NCI-H128 (cell line): ENCODE results near the gene ABLIM1.

Experiments used
- DNase-seq: peaks from one replicate; lab custom pipeline; 2025; ENCODE audit not compliant: unreplicated experiment; lab: John Stamatoyannopoulos, UW

ABLIM1 gene

GRCh38 chr10:114648368-114648767 lies 9.7 kb downstream of the ABLIM1 start:
- no peak for DNase-seq

- DNase-seq: no peak
These were observed 10.4 kb downstream of the ABLIM1 start for GRCh38 chr10:114647545-114648138.

GRCh38 chr10:114646426-114646825 lies 11.6 kb downstream of the ABLIM1 start:
- DNase-seq: no peak

- DNase-seq: no peak
These were observed 12.4 kb downstream of the ABLIM1 start for GRCh38 chr10:114645706-114646105.

- no peak for DNase-seq
These were observed 14.9 kb downstream of the ABLIM1 start for GRCh38 chr10:114643158-114643557.

- DNase-seq: no peak
These were observed 15.3 kb downstream of the ABLIM1 start for GRCh38 chr10:114642729-114643128.

- DNase-seq: no peak
These were observed 19.1 kb downstream of the ABLIM1 start for GRCh38 chr10:114638821-114639625.

- no peak for DNase-seq
These were observed 22.1 kb downstream of the ABLIM1 start for GRCh38 chr10:114635797-114636550.

GRCh38 chr10:114635101-114635500 lies 23.0 kb downstream of the ABLIM1 start:
- no peak for DNase-seq

GRCh38 chr10:114634609-114634979 lies 23.5 kb downstream of the ABLIM1 start:
- DNase-seq: no peak

- DNase-seq: no peak
These were observed 25.0 kb downstream of the ABLIM1 start for GRCh38 chr10:114632869-114633715.

GRCh38 chr10:114631666-114632417 lies 26.2 kb downstream of the ABLIM1 start:
- DNase-seq: no peak

- DNase-seq: no peak
These were observed 26.9 kb downstream of the ABLIM1 start for GRCh38 chr10:114631090-114631665.

- DNase-seq: no peak
These were observed 28.0 kb downstream of the ABLIM1 start for GRCh38 chr10:114629824-114630730.

GRCh38 chr10:114629083-114629823 lies 28.8 kb downstream of the ABLIM1 start:
- DNase-seq: no peak

GRCh38 chr10:114628106-114628505 lies 30.0 kb downstream of the ABLIM1 start:
- DNase-seq: no peak

- DNase-seq: no peak
These were observed 31.2 kb downstream of the ABLIM1 start for GRCh38 chr10:114626841-114627240.
